GM18511 (cell line): ENCODE measurements around the gene UCHL3.

Source experiments
- ATAC-seq: cut with Tn5 transposase; IDR thresholded peaks from one replicate; pipeline ENCODE4 v1.9.1; 2021; ENCODE audit warnings: mild to moderate bottlenecking, moderate library complexity; ENCODE audit not compliant: unreplicated experiment

The UCHL3 gene

GRCh38 chr13:75549262-75550158 lies at the start of gene UCHL3:
TSS of gene UCHL3 (plus strand) at chr13:75549791. CDS start at chr13:75549821, 30 bp downstream.
- ATAC-seq, result peak; percentile 96

GRCh38 chr13:75505327-75505726 lies 44.3 kb upstream of the UCHL3 start:
- no peak for ATAC-seq

- ATAC-seq, result no peak
Measured at GRCh38 chr13:75506018-75506417, 43.6 kb upstream of the UCHL3 start.

- ATAC-seq, result peak; percentile 44
Measured at GRCh38 chr13:75507027-75508001, 42.3 kb upstream of the UCHL3 start.

- ATAC-seq, result no peak
Measured at GRCh38 chr13:75508002-75508548, 41.5 kb upstream of the UCHL3 start.

- no peak for ATAC-seq
Measured at GRCh38 chr13:75511051-75511625, 38.5 kb upstream of the UCHL3 start.

GRCh38 chr13:75512253-75512652 lies 37.3 kb upstream of the UCHL3 start:
- ATAC-seq, result peak; percentile 89

GRCh38 chr13:75513271-75513670 lies 36.3 kb upstream of the UCHL3 start:
- ATAC-seq, result no peak

GRCh38 chr13:75514080-75514995 lies 35.3 kb upstream of the UCHL3 start:
- ATAC-seq, result no peak

- no peak for ATAC-seq
Measured at GRCh38 chr13:75518439-75519088, 31.0 kb upstream of the UCHL3 start.

- no peak for ATAC-seq
Measured at GRCh38 chr13:75521956-75522355, 27.6 kb upstream of the UCHL3 start.

GRCh38 chr13:75530549-75530961 lies 19.0 kb upstream of the UCHL3 start:
- no peak for ATAC-seq

GRCh38 chr13:75533861-75534260 lies 15.7 kb upstream of the UCHL3 start:
- no peak for ATAC-seq

GRCh38 chr13:75537401-75538365 lies 11.9 kb upstream of the UCHL3 start, which contains the start of gene COMMD6:
TSS of gene COMMD6 (minus strand) at chr13:75537841. CDS start at chr13:75537805, 36 bp downstream.
- peak; percentile 98 for ATAC-seq

- no peak for ATAC-seq
Measured at GRCh38 chr13:75541287-75541686, 8.3 kb upstream of the UCHL3 start.

- ATAC-seq, result no peak
Measured at GRCh38 chr13:75541961-75542360, 7.6 kb upstream of the UCHL3 start.

- ATAC-seq, result no peak
Measured at GRCh38 chr13:75544681-75545330, 4.8 kb upstream of the UCHL3 start.
